IMR-90 (cell line): Measurements from ENCODE around the gene OR2A25. TPM values are rescaled to one million over a fixed set of nuclear protein-coding genes. Genes with fewer than 3 reads are reported as not detected.

Source experiments
- ATAC-seq: fragments of 200-7000 bp; cut with Tn5 transposase; 2 replicates; pipeline ENCODE4 v1.9.1; 2020; ENCODE audit warnings: low read depth, mild to moderate bottlenecking, moderate library complexity
- BruUV-seq: library from RNA; stranded (reverse); fragments of 400-500 nt; replicated peaks from 2 replicates; lab custom pipeline; 2021; lab: Mats Ljungman, UMichigan
- CTCF ChIA-PET: fragments of 300-600 bp; formaldehyde crosslinking; extraction: SDS; loops from one replicate; lab custom pipeline; 2021; ENCODE audit warnings: antibody characterized with exemption; lab: Yijun Ruan, JAX
- POLR2A ChIA-PET: fragments of 300-600 bp; sonication (Branson Sonifier 250); formaldehyde crosslinking; loops from one replicate; lab custom pipeline; 2022; ENCODE audit warnings: antibody characterized with exemption; ENCODE audit not compliant: unreplicated experiment; lab: Charles Lee
- DNase-seq: peaks from one replicate; pipeline ENCODE4 v3.0.0; 2013
- H2AFZ ChIP-seq: replicated peaks from 2 replicates; pipeline ENCODE3; 2013; ENCODE audit warnings: low read length, mild to moderate bottlenecking; ENCODE audit not compliant: poor library complexity
- H2AK5ac ChIP-seq: 2 replicates; pipeline ENCODE4 v1.6.1; 2013; ENCODE audit warnings: low read depth, low read length, inconsistent platforms
- H2AK9ac ChIP-seq: replicated peaks from 2 replicates; pipeline ENCODE3; 2013; ENCODE audit warnings: mild to moderate bottlenecking, low read depth, low read length, moderate library complexity; ENCODE audit not compliant: poor library complexity
- H2BK120ac ChIP-seq: 2 replicates; pipeline ENCODE4 v1.6.1; 2013; ENCODE audit warnings: low read depth, low read length, inconsistent platforms
- H2BK15ac ChIP-seq: 3 replicates; pipeline ENCODE4 v1.6.1; 2013; ENCODE audit warnings: low read depth, low read length, inconsistent platforms
- H2BK20ac ChIP-seq: 2 replicates; pipeline ENCODE4 v1.6.1; 2013; ENCODE audit warnings: low read depth, mild to moderate bottlenecking, inconsistent platforms, low read length, moderate library complexity
- H2BK5ac ChIP-seq: 2 replicates; pipeline ENCODE4 v1.6.1; 2013; ENCODE audit warnings: mild to moderate bottlenecking, low read depth, low read length, inconsistent platforms; ENCODE audit not compliant: poor library complexity, severe bottlenecking
- H3K14ac ChIP-seq: replicated peaks from 2 replicates; pipeline ENCODE4 v1.6.1; 2013; ENCODE audit warnings: low read depth, low read length, inconsistent platforms
- H3K18ac ChIP-seq: 2 replicates; pipeline ENCODE4 v1.6.1; 2013; ENCODE audit warnings: low read depth, low read length, control low read depth
- H3K23ac ChIP-seq: 2 replicates; pipeline ENCODE4 v1.6.1; 2013; ENCODE audit warnings: low read depth, low read length, inconsistent platforms
- H3K27ac ChIP-seq: 2 replicates; pipeline ENCODE4 v1.5.1; 2013; ENCODE audit warnings: mild to moderate bottlenecking, control low read depth, low read length; ENCODE audit not compliant: insufficient read depth
- H3K27me3 ChIP-seq: 2 replicates; pipeline ENCODE4 v1.6.1; 2013; ENCODE audit warnings: low read length; ENCODE audit not compliant: control insufficient read depth, insufficient read depth
- H3K36me3 ChIP-seq: 2 replicates; pipeline ENCODE4 v1.6.1; 2013; ENCODE audit warnings: low read length, mixed read lengths; ENCODE audit not compliant: control insufficient read depth, insufficient read depth
- H3K4ac ChIP-seq: 2 replicates; pipeline ENCODE4 v1.6.1; 2013; ENCODE audit warnings: low read depth, low read length, inconsistent platforms
- H3K4me1 ChIP-seq: 2 replicates; pipeline ENCODE4 v1.6.1; 2013; ENCODE audit warnings: low read length, mixed read lengths; ENCODE audit not compliant: control insufficient read depth, insufficient read depth
- H3K4me2 ChIP-seq: 2 replicates; pipeline ENCODE4 v1.6.1; 2013; ENCODE audit warnings: low read depth, mild to moderate bottlenecking, control low read depth, low read length, moderate library complexity
- H3K4me3 ChIP-seq: 2 replicates; pipeline ENCODE4 v1.5.1; 2013; ENCODE audit warnings: low read depth, mild to moderate bottlenecking, control low read depth, low read length, moderate library complexity; ENCODE audit not compliant: insufficient read depth
- H3K56ac ChIP-seq: 2 replicates; pipeline ENCODE4 v1.6.1; 2013; ENCODE audit warnings: low read length, inconsistent platforms; ENCODE audit not compliant: insufficient read depth; ENCODE audit errors: extremely low read depth
- H3K79me1 ChIP-seq, 2 experiments: 2 replicates each; pipeline ENCODE4 v1.6.1; 2013; ENCODE audit warnings: low read length in 2 of 2, inconsistent platforms in 1 of 2, low read depth in 1 of 2
- H3K9ac ChIP-seq: 2 replicates; pipeline ENCODE4 v1.6.1; 2013; ENCODE audit warnings: low read depth, low read length, control low read depth
- H3K9me1 ChIP-seq: 2 replicates; pipeline ENCODE4 v1.6.1; 2013; ENCODE audit warnings: low read length, inconsistent platforms; ENCODE audit not compliant: insufficient read depth
- H3K9me3 ChIP-seq: 2 replicates; pipeline ENCODE4 v1.6.1; 2013; ENCODE audit warnings: low read length; ENCODE audit not compliant: control insufficient read depth, insufficient read depth
- H4K20me1 ChIP-seq: 2 replicates; pipeline ENCODE4 v1.6.1; 2013; ENCODE audit warnings: low read length, inconsistent platforms; ENCODE audit not compliant: insufficient read depth
- H4K5ac ChIP-seq: 2 replicates; pipeline ENCODE4 v1.6.1; 2013; ENCODE audit warnings: mild to moderate bottlenecking, low read depth, low read length, control low read depth
- H4K8ac ChIP-seq, 2 experiments: 2 replicates each; pipeline ENCODE4 v1.6.1; 2013; ENCODE audit warnings: low read depth in 2 of 2, low read length in 2 of 2, control low read depth in 1 of 2, inconsistent platforms in 1 of 2
- H4K91ac ChIP-seq: 2 replicates; pipeline ENCODE4 v1.6.1; 2013; ENCODE audit warnings: low read depth, low read length, inconsistent platforms; ENCODE audit not compliant: insufficient read depth
- BHLHE40 ChIP-seq: fragments of 150-350 bp; IDR thresholded peaks from 2 replicates; pipeline ENCODE4 v1.6.1; 2016; ENCODE audit warnings: mild to moderate bottlenecking, low read depth, low read length
- ELK1 ChIP-seq: fragments of 150-350 bp; IDR thresholded peaks from 2 replicates; pipeline ENCODE4 v1.6.1; 2016; ENCODE audit warnings: low read depth, mild to moderate bottlenecking, low read length, moderate library complexity, borderline replicate concordance
- FOS ChIP-seq: fragments of 150-350 bp; IDR thresholded peaks from 2 replicates; pipeline ENCODE4 v1.6.1; 2016; ENCODE audit warnings: low read depth, low read length
- MAZ ChIP-seq: IDR thresholded peaks from 2 replicates; pipeline ENCODE4 v1.6.1; 2012; ENCODE audit warnings: low read depth, mild to moderate bottlenecking, low read length, improper control_type of control experiment, moderate library complexity, borderline replicate concordance
- MXI1 ChIP-seq: IDR thresholded peaks from 2 replicates; pipeline ENCODE4 v1.6.1; 2012; ENCODE audit warnings: low read depth, mild to moderate bottlenecking, low read length, moderate library complexity, borderline replicate concordance
- WGBS, 2 experiments: methylation state at CpG; one replicate each; pipeline versions ENCODE4 v1.1.5 to v1.1.7; 2013; ENCODE audit warnings: missing lambda C conversion rate in 2 of 2; ENCODE audit not compliant: insufficient read length in 1 of 2; ENCODE audit errors: extremely low coverage in 2 of 2; 5-methylcytosine and 5-hydroxymethylcytosine counted together
- dilution Hi-C: fragments of 300-500 bp; cut with HindIII; formaldehyde crosslinking; loops from one replicate; pipeline ENCODE4 v1.14.3; 2018; ENCODE audit warnings: low sequenced_read_pairs; ENCODE audit not compliant: unreplicated experiment
- in situ Hi-C: fragments of 300-500 bp; cut with MboI; formaldehyde crosslinking; loops from 3 replicates; pipeline ENCODE4 v1.14.3; 2019; ENCODE audit warnings: low sequenced_read_pairs, inconsistent platforms, mixed read lengths
- intact Hi-C: fragments of 100-400 bp; cut with micrococcal nuclease; formaldehyde crosslinking; loops from 2 replicates; pipeline ENCODE4 v1.10.0; 2022
- polyA plus RNA-seq, 3 experiments: library from polyadenylated mRNA; depleted of rRNA; stranded (reverse); fragments of >200 nt; gene quantifications; 2 replicates each; pipeline ENCODE4 v1.2.3, GENCODE V29; 2012; ENCODE audit warnings: low replicate concordance in 1 of 3
- total RNA-seq: library from RNA; depleted of rRNA; stranded (reverse); fragments of >200 nt; gene quantifications from 2 replicates; pipeline ENCODE4 v1.2.3, GENCODE V29; 2012

The OR2A25 gene
- total and polyA plus RNA-seq, 2 of the 4 experiments (the other 2 are of a cell fraction): not detected

- no peak overlapping the region for H3K4me2 ChIP-seq
- dilution Hi-C loops: no loop called here
These were observed 37.1 kb upstream of the OR2A25 start for GRCh38 chr7:144032516-144032915.

More at GRCh38 chr7:144032516-144032915, 37.1 kb upstream of the OR2A25 start:
- no peak overlapping the region for H3K9ac ChIP-seq
- TF ChIP-seq MXI1 (no peak), BHLHE40 (no peak), ELK1 (no peak), FOS (no peak), MAZ (no peak)
- no peak overlapping the region for H4K91ac ChIP-seq
- H4K8ac ChIP-seq: no peak overlapping the region
- no peak overlapping the region for H4K5ac ChIP-seq
- H4K20me1 ChIP-seq: no peaks in the 10 kb centered on the region
- no peaks in the 10 kb centered on the region for H3K9me1 ChIP-seq
- no peak overlapping the region for H3K56ac ChIP-seq
- WGBS, 2 experiments: 41% methylated on average over 3 of the region's 5 CpGs; no CpG with 5 or more reads in 1 of the 2 experiments
- H2AK9ac ChIP-seq: no peak overlapping the region
- H3K4me3 ChIP-seq: no peak overlapping the region
- in situ Hi-C loops (no loop called here), intact Hi-C loops (no loop called here)
- no peak overlapping the region for H3K18ac ChIP-seq
- ChIA-PET POLR2A (no interaction called here), CTCF (no interaction called here)
- no peak overlapping the region for H2BK120ac ChIP-seq
- no peak overlapping the region for H2BK20ac ChIP-seq
- H3K36me3 ChIP-seq: no peaks in the 10 kb centered on the region
- H3K27ac ChIP-seq: no peak overlapping the region
- H2BK5ac ChIP-seq: no peak overlapping the region
- no peak overlapping the region for H2BK15ac ChIP-seq
- no peak overlapping the region for H3K23ac ChIP-seq
- H3K27me3 ChIP-seq: no peaks in the 10 kb centered on the region
- no TSS peak for BruUV-seq
- H3K4ac ChIP-seq: no peak overlapping the region
- H3K9me3 ChIP-seq: no peaks in the 10 kb centered on the region
- H2AFZ ChIP-seq: no peak overlapping the region
- H3K4me1 ChIP-seq: no peaks in the 10 kb centered on the region
- no peak overlapping the region for H3K14ac ChIP-seq
- ATAC-seq (no peak), DNase-seq (no peak)
- no peak overlapping the region for H2AK5ac ChIP-seq
- H3K79me1 ChIP-seq: no peaks in the 10 kb centered on the region
